Measurements from ENCODE around the gene RASGRF2. TPM values are rescaled to one million over a fixed set of nuclear protein-coding genes. Genes with fewer than 3 reads are reported as not detected.

RASGRF2 gene
- total RNA-seq, 5 donors from 2014 or later (not counting 1 experiment from before 2014, with no cell fraction given) = 25.2 to 53.0 (median 27.0) TPM

DNA sequence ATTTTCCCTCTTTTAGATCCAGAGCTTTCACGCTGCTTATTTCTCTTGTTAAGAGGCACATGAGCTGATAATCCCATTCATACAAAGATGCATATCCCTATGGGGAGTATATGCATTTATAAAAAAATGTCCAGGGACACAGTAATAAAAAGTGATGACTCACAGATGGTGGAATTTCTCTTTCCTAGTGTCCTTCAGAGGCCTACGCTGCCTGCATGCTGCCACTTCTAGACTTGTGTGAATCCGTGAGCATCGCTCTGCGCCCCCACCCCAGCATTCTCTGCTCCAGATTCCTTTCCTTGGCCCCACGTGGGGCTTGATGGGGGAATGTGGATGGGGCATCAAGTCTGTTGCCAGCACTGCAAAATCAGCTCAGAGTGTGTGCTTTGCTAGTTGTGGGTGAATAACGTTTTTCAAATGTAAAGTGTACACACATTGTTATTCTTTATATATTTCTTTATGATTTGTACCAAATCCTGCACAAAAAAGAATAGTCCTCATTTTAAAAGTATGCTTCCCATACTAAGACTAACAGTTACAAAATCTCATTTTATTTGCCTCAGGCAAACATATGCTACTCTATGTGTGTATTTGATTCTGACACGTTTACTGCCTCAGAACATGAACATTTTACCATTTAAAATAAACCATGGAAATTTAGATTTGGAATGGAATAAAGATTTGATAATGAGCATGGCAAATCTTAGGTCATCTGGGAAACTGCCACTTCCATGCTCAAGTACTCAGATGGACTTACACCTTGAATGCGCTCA is 22.4 kb upstream of the RASGRF2 start:
- 100% methylated on average over 2 of the region's 9 CpGs for WGBS (ENCODE audit: insufficient coverage)
- Mint-ChIP-seq H3K27me3 (peaks cover 2 to 4% of the 10 kb centered on the region in 2 donors), H3K4me3 (no peak overlapping the region), H3K4me1 (peaks cover 5 to 9% (median 9%) of the 10 kb centered on the region in 3 donors), H3K36me3 (peaks cover 4% of the 10 kb centered on the region), H3K27ac (no peak overlapping the region), H3K9me3 (peaks cover 0 to 3% (median 0%) of the 10 kb centered on the region in 3 donors)
- CTCF ChIA-PET = interaction anchor here in 1 of 2 donors (1.0 kb wide), 1 partner anchor 171 kb away, joined by 7 read pairs; no protein-coding TSS in a partner anchor
- no peaks in the 10 kb centered on the region for H3K4me1 ChIP-seq (ENCODE audit: control insufficient read depth in 1 of 2, extremely low read depth in 1 of 2, insufficient read depth in 2 of 2, low read length in 2 of 2)
- no peak overlapping the region for H3K27ac ChIP-seq (ENCODE audit: low read length)
- POLR2A ChIA-PET = interaction anchor here in 1 of 2 donors (0.6 kb wide), 1 partner anchor 9 kb away, joined by 3 read pairs; no protein-coding TSS in a partner anchor
- ATAC-seq (replicated peaks in 1 of 4) = no peak
- no peaks in the 10 kb centered on the region for H3K9me3 ChIP-seq
- no peaks in the 10 kb centered on the region for H3K36me3 ChIP-seq (ENCODE audit: control insufficient read depth in 2 of 2, extremely low read depth in 1 of 2, insufficient read depth in 1 of 2, low read length in 1 of 2)
- DNase-seq = no peak
- no peaks in the 10 kb centered on the region for H3K27me3 ChIP-seq (replicated peaks in 1 of 2; ENCODE audit: control insufficient read depth in 2 of 2, extremely low read depth in 1 of 2, insufficient read depth in 2 of 2, low read length in 1 of 2)
- no peak overlapping the region for H3K4me3 ChIP-seq (ENCODE audit: control insufficient read depth in 1 of 2, extremely low read depth in 1 of 2, low read length in 1 of 2)

DNA sequence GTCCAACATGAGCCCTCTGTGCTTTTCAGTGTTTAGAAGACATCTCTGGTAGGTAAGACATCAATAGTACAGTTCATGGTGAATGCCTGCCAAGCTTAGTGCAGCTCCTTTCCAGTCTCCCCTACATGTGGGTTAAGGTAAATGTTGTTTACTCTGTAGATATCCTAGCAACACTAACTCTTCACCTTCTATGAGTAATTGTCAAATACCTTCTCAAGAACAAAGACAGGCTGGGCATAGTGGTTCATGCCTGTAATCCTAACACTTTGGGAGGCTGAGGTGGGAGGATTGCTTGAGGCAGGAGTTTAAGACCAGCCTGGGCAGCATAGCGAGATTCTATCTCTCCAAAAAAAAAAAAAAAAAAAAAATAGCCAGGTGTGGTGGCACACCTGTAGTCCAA is 18.7 kb upstream of the RASGRF2 start:
- Histone ChIP-seq H3K36me3 (ENCODE audit: control insufficient read depth in 2 of 2, extremely low read depth in 1 of 2, insufficient read depth in 1 of 2, low read length in 1 of 2) (no peaks in the 10 kb centered on the region), H3K9me3 (no peaks in the 10 kb centered on the region), H3K4me1 (ENCODE audit: control insufficient read depth in 1 of 2, extremely low read depth in 1 of 2, insufficient read depth in 2 of 2, low read length in 2 of 2) (no peaks in the 10 kb centered on the region), H3K4me3 (ENCODE audit: control insufficient read depth in 1 of 2, extremely low read depth in 1 of 2, low read length in 1 of 2) (no peak overlapping the region), H3K27ac (ENCODE audit: low read length) (no peak overlapping the region), H3K27me3 (replicated peaks in 1 of 2; ENCODE audit: control insufficient read depth in 2 of 2, extremely low read depth in 1 of 2, insufficient read depth in 2 of 2, low read length in 1 of 2) (no peaks in the 10 kb centered on the region)
- Mint-ChIP-seq H3K4me3 (no peak overlapping the region), H3K27ac (no peak overlapping the region), H3K9me3 (peaks cover 4 to 9% (median 5%) of the 10 kb centered on the region in 3 donors), H3K27me3 (peaks cover 2 to 4% of the 10 kb centered on the region in 2 donors), H3K36me3 (peaks cover 4% of the 10 kb centered on the region), H3K4me1 (no peaks in the 10 kb centered on the region)
- CTCF ChIA-PET = interaction anchor here in 1 of 2 donors (0.6 kb wide), 2 partner anchors 167 to 217 kb away, joined by 3 read pairs; no protein-coding TSS in a partner anchor
- POLR2A ChIA-PET = interaction anchor here in 1 of 2 donors (1.0 kb wide), 1 partner anchor 36 kb away, joined by 3 read pairs; no protein-coding TSS in a partner anchor
- ATAC-seq (replicated peaks in 1 of 4) (no peak), DNase-seq (no peak)
- no CpG with 5 or more reads among the region's 1 CpG for WGBS (ENCODE audit: insufficient coverage)

DNA sequence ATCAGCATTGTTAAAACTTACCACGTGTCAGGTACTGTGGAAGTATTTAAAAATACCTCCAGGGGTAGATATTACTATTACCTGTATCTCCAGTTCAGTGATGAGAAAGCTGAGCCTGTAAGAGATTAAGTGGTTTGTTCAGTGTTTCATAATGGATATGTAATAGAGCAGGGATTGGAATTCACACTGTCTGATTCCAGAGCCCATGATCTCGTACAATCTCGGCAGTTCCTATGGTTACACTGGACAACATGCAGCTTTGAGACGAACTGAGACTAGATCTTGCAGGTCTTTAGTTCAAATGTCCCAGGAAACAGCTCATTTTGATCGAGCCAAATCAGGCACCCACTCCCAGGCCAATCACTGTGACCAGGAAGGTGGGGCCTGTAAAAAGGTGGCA is 8.8 kb upstream of the RASGRF2 start:
- Mint-ChIP-seq H3K4me1 (no peaks in the 10 kb centered on the region), H3K36me3 (no peaks in the 10 kb centered on the region), H3K27me3 (no peaks in the 10 kb centered on the region), H3K9me3 (peaks cover 0 to 11% (median 5%) of the 10 kb centered on the region in 3 donors), H3K4me3 (no peak overlapping the region), H3K27ac (no peak overlapping the region)
- POLR2A ChIA-PET = no interaction called here
- H3K27ac ChIP-seq (ENCODE audit: low read length) = no peak overlapping the region
- CTCF ChIA-PET = interaction anchor here in 1 of 2 donors (0.5 kb wide), 1 partner anchor 67 kb away, joined by 3 read pairs; no protein-coding TSS in a partner anchor
- DNase-seq = no peak
- no peaks in the 10 kb centered on the region for H3K9me3 ChIP-seq
- no peaks in the 10 kb centered on the region for H3K36me3 ChIP-seq (ENCODE audit: control insufficient read depth in 2 of 2, extremely low read depth in 1 of 2, insufficient read depth in 1 of 2, low read length in 1 of 2)
- no peaks in the 10 kb centered on the region for H3K27me3 ChIP-seq (replicated peaks in 1 of 2; ENCODE audit: control insufficient read depth in 2 of 2, extremely low read depth in 1 of 2, insufficient read depth in 2 of 2, low read length in 1 of 2)
- H3K4me1 ChIP-seq (ENCODE audit: control insufficient read depth in 1 of 2, extremely low read depth in 1 of 2, insufficient read depth in 2 of 2, low read length in 2 of 2) = no peaks in the 10 kb centered on the region
- H3K4me3 ChIP-seq (ENCODE audit: control insufficient read depth in 1 of 2, extremely low read depth in 1 of 2, low read length in 1 of 2) = no peak overlapping the region
- 93% methylated on average over 3 of the region's 5 CpGs for WGBS (ENCODE audit: insufficient coverage)
- ATAC-seq (replicated peaks in 1 of 4) = no peak

DNA sequence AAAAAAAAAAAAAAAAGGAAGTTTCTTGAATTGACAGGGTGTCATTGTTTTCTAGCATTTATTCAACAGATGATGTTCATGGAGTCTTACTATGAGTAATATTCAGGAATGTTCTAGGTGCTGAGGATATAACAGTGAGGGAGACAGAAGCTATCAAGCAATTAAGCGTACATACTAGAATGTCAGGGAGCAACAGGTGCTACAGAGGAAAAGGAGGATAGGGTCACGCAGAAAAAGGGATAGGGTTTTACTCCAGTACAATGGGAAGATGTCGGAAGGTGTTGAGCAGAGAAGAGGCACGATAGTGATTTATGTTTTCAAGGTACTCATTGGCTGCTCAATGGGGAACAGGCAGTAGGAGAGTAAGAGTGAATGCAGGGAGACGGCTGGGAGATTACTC is 6.6 kb upstream of the RASGRF2 start:
- Histone ChIP-seq H3K4me1 (ENCODE audit: control insufficient read depth in 1 of 2, extremely low read depth in 1 of 2, insufficient read depth in 2 of 2, low read length in 2 of 2) (peaks cover 7 to 15% of the 10 kb centered on the region in 2 experiments), H3K4me3 (ENCODE audit: control insufficient read depth in 1 of 2, extremely low read depth in 1 of 2, low read length in 1 of 2) (no peak overlapping the region), H3K27ac (ENCODE audit: low read length) (no peak overlapping the region), H3K27me3 (replicated peaks in 1 of 2; ENCODE audit: control insufficient read depth in 2 of 2, extremely low read depth in 1 of 2, insufficient read depth in 2 of 2, low read length in 1 of 2) (no peaks in the 10 kb centered on the region), H3K9me3 (no peaks in the 10 kb centered on the region), H3K36me3 (ENCODE audit: control insufficient read depth in 2 of 2, extremely low read depth in 1 of 2, insufficient read depth in 1 of 2, low read length in 1 of 2) (no peaks in the 10 kb centered on the region)
- no peaks in the 10 kb centered on the region for H3K27me3 Mint-ChIP-seq
- ChIA-PET CTCF (no interaction called here), POLR2A (interaction anchor here in 1 of 2 donors (0.7 kb wide), 1 partner anchor 9 kb away, joined by 7 read pairs; no protein-coding TSS in a partner anchor)
- 95% methylated on average over 5 of the region's 5 CpGs for WGBS (ENCODE audit: insufficient coverage)
- H3K36me3 Mint-ChIP-seq = no peaks in the 10 kb centered on the region
- ATAC-seq (replicated peaks in 1 of 4) (no peak), DNase-seq (no peak)
- no peak overlapping the region for H3K4me3 Mint-ChIP-seq
- H3K9me3 Mint-ChIP-seq = no peaks in the 10 kb centered on the region
- no peak overlapping the region for H3K27ac Mint-ChIP-seq
- H3K4me1 Mint-ChIP-seq = peaks cover 12 to 20% (median 13%) of the 10 kb centered on the region in 3 donors

DNA sequence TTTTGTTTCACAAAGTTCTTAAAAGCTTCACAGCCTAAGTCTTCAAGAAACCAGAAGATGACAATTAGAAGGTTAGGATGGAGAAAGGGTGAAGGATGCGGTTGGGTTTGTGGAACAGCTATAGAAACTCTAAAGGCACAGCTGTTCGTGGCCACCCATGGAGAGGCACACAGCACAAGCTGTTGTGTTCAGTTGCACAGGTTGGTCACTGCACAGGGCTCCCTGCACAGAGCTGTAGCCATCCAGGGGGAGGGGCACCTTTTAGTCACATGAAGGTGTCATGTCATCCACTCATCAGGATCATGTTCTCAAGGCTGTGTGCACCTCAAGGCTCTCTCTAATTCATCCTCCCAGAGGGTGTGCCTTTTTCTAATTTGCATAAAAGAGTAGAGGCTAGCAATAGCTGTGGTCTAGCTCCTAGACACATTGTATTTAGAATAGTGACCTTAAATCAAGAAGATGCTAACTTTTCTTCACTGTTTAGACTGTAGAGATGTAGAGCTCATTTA is 5.0 kb upstream of the RASGRF2 start:
- Histone ChIP-seq H3K4me3 (ENCODE audit: control insufficient read depth in 1 of 2, extremely low read depth in 1 of 2, low read length in 1 of 2) (no peak overlapping the region), H3K27ac (ENCODE audit: low read length) (no peak overlapping the region), H3K27me3 (replicated peaks in 1 of 2; ENCODE audit: control insufficient read depth in 2 of 2, extremely low read depth in 1 of 2, insufficient read depth in 2 of 2, low read length in 1 of 2) (no peaks in the 10 kb centered on the region), H3K4me1 (ENCODE audit: control insufficient read depth in 1 of 2, extremely low read depth in 1 of 2, insufficient read depth in 2 of 2, low read length in 2 of 2) (peaks cover 21 to 27% of the 10 kb centered on the region in 2 experiments), H3K36me3 (ENCODE audit: control insufficient read depth in 2 of 2, extremely low read depth in 1 of 2, insufficient read depth in 1 of 2, low read length in 1 of 2) (no peaks in the 10 kb centered on the region), H3K9me3 (no peaks in the 10 kb centered on the region)
- POLR2A ChIA-PET = no interaction called here
- no peaks in the 10 kb centered on the region for H3K36me3 Mint-ChIP-seq
- CTCF ChIA-PET = interaction anchor here in 1 of 2 donors (1.1 kb wide), 1 partner anchor 14 kb away, joined by 4 read pairs; no protein-coding TSS in a partner anchor
- peaks cover 0 to 5% of the 10 kb centered on the region in 2 donors for H3K27me3 Mint-ChIP-seq
- H3K9me3 Mint-ChIP-seq = no peaks in the 10 kb centered on the region
- no CpG with 5 or more reads among the region's 2 CpGs for WGBS (ENCODE audit: insufficient coverage)
- no peak overlapping the region for H3K27ac Mint-ChIP-seq
- DNase-seq = no peak
- ATAC-seq (replicated peaks in 1 of 4) = no peak
- H3K4me1 Mint-ChIP-seq = peaks cover 23 to 33% (median 24%) of the 10 kb centered on the region in 3 donors
- H3K4me3 Mint-ChIP-seq = no peak overlapping the region

DNA sequence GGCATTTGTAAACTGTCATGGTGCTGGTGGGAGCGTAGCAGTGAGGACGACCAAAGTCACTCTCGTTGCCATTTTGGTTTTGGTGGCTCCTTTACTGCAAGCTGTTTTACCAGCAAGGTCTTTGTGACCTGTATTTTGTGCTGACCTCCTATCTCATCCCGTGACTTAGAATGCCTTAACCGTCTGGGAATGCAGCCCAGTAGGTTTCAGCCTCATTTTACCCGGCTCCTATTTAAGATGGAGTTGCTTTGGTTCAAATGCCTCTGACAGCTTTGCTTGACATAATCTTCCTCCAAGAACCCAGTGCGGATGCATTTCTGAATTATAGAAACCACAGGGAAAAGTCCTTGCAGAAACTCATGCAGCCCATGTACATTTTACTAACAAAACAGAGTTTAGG is 3.9 kb upstream of the RASGRF2 start:
- ChIA-PET POLR2A (interaction anchor here in 1 of 2 donors (0.7 kb wide), 1 partner anchor 158 kb away, joined by 3 read pairs; no protein-coding TSS in a partner anchor), CTCF (interaction anchor here in 1 of 2 donors (1.1 kb wide), 1 partner anchor 152 kb away, joined by 3 read pairs; no protein-coding TSS in a partner anchor)
- Histone ChIP-seq H3K9me3 (no peaks in the 10 kb centered on the region), H3K27me3 (replicated peaks in 1 of 2; ENCODE audit: control insufficient read depth in 2 of 2, extremely low read depth in 1 of 2, insufficient read depth in 2 of 2, low read length in 1 of 2) (peaks cover 0 to 4% of the 10 kb centered on the region in 2 experiments), H3K4me1 (ENCODE audit: control insufficient read depth in 1 of 2, extremely low read depth in 1 of 2, insufficient read depth in 2 of 2, low read length in 2 of 2) (peaks cover 26 to 29% of the 10 kb centered on the region in 2 experiments), H3K27ac (ENCODE audit: low read length) (no peak overlapping the region), H3K4me3 (ENCODE audit: control insufficient read depth in 1 of 2, extremely low read depth in 1 of 2, low read length in 1 of 2) (no peak overlapping the region), H3K36me3 (ENCODE audit: control insufficient read depth in 2 of 2, extremely low read depth in 1 of 2, insufficient read depth in 1 of 2, low read length in 1 of 2) (no peaks in the 10 kb centered on the region)
- peaks cover 24 to 33% (median 26%) of the 10 kb centered on the region in 3 donors for H3K4me1 Mint-ChIP-seq
- no peaks in the 10 kb centered on the region for H3K9me3 Mint-ChIP-seq
- 93% methylated on average over 5 of the region's 7 CpGs for WGBS (ENCODE audit: insufficient coverage)
- H3K36me3 Mint-ChIP-seq = no peaks in the 10 kb centered on the region
- DNase-seq (no peak), ATAC-seq (replicated peaks in 1 of 4) (no peak)
- no peak overlapping the region for H3K4me3 Mint-ChIP-seq
- H3K27ac Mint-ChIP-seq = no peak overlapping the region
- H3K27me3 Mint-ChIP-seq = peaks cover 0 to 5% of the 10 kb centered on the region in 2 donors
